H1 (cell line): ENCODE results near the gene NRBF2. TPM values are rescaled to one million over a fixed set of nuclear protein-coding genes. Genes with fewer than 3 reads are reported as not detected.

ENCODE experiments used
- CTCF ChIA-PET: fragments of 300-600 bp; sonication (Branson Sonifier 250); formaldehyde crosslinking; loops from one replicate; lab custom pipeline; 2021; ENCODE audit not compliant: partially characterized antibody; lab: Charles Lee
- POLR2A ChIA-PET: fragments of 300-600 bp; sonication (Branson Sonifier 250); formaldehyde crosslinking; loops from one replicate; lab custom pipeline; 2021; ENCODE audit warnings: inconsistent platforms; ENCODE audit not compliant: partially characterized antibody; lab: Charles Lee
- DNase-seq, 2 experiments: peaks; one replicate each; pipeline versions ENCODE4 v3.0.0 to v3.0.0-alpha.2; 2010 to 2022; ENCODE audit warnings: low spot score in 2 of 2, low read depth in 1 of 2, mixed read lengths in 1 of 2
- FAIRE-seq: peaks from 2 replicates; lab custom pipeline; 2011; peaks lifted over from hg19 to GRCh38; lab: Jason Lieb, UNC
- H2AFZ ChIP-seq: 2 replicates; pipeline ENCODE4 v1.8.1; 2012; ENCODE audit warnings: low read length, inconsistent platforms
- H2AK5ac ChIP-seq: 2 replicates; pipeline ENCODE4 v1.6.1; 2013; ENCODE audit warnings: low read depth, low read length
- H2BK120ac ChIP-seq: replicated peaks from 2 replicates; pipeline ENCODE3; 2013; ENCODE audit warnings: low read depth, low read length, inconsistent platforms
- H2BK12ac ChIP-seq: 2 replicates; pipeline ENCODE4 v1.6.1; 2013; ENCODE audit warnings: low read depth, low read length
- H2BK15ac ChIP-seq: 2 replicates; pipeline ENCODE4 v1.6.1; 2013; ENCODE audit warnings: low read length
- H2BK20ac ChIP-seq: 2 replicates; pipeline ENCODE4 v1.6.1; 2013; ENCODE audit warnings: low read length
- H2BK5ac ChIP-seq: 2 replicates; pipeline ENCODE4 v1.6.1; 2013; ENCODE audit warnings: low read depth, low read length
- H3K14ac ChIP-seq: 2 replicates; pipeline ENCODE4 v1.6.1; 2013; ENCODE audit warnings: inconsistent platforms; ENCODE audit not compliant: insufficient read length
- H3K18ac ChIP-seq: 2 replicates; pipeline ENCODE4 v1.6.1; 2013; ENCODE audit warnings: low read length; ENCODE audit errors: extremely low read depth
- H3K23ac ChIP-seq: 2 replicates; pipeline ENCODE4 v1.6.1; 2013; ENCODE audit warnings: inconsistent platforms; ENCODE audit not compliant: insufficient read length
- H3K23me2 ChIP-seq: 2 replicates; pipeline ENCODE4 v1.6.1; 2013; ENCODE audit warnings: low read depth, low read length
- H3K27ac ChIP-seq: 2 replicates; pipeline ENCODE4 v1.6.1; 2011; ENCODE audit warnings: low read depth, low read length, inconsistent platforms
- H3K27me3 ChIP-seq, 4 experiments: replicated peaks in 1 of 4; 1 replicate in 1 of 4; 2 replicates in 3 of 4; pipeline versions ENCODE4 v1.6.1 to v1.8.1; 2011 to 2013; ENCODE audit warnings: low read length in 3 of 4, mild to moderate bottlenecking in 3 of 4, inconsistent platforms in 2 of 4, mixed read lengths in 2 of 4, moderate library complexity in 1 of 4; ENCODE audit not compliant: control insufficient read depth in 3 of 4, insufficient read depth in 3 of 4; ENCODE audit errors: extremely low read depth in 1 of 4
- H3K36me3 ChIP-seq, 4 experiments: 2 replicates each; pipeline versions ENCODE4 v1.6.1 to v1.8.1; 2011 to 2013; ENCODE audit warnings: mild to moderate bottlenecking in 4 of 4, low read length in 3 of 4, moderate library complexity in 2 of 4, control low read depth in 1 of 4, inconsistent platforms in 1 of 4; ENCODE audit not compliant: insufficient read depth in 4 of 4, control insufficient read depth in 2 of 4
- H3K4ac ChIP-seq: replicated peaks from 2 replicates; pipeline ENCODE3; 2013; ENCODE audit warnings: low read length, low read depth, mixed read lengths, inconsistent platforms; ENCODE audit not compliant: insufficient read length
- H3K4me1 ChIP-seq, 4 experiments: replicated peaks in 1 of 4; 1 replicate in 1 of 4; 2 replicates in 3 of 4; pipeline versions ENCODE4 v1.6.1 to v1.8.1; 2011 to 2013; ENCODE audit warnings: low read length in 3 of 4, inconsistent platforms in 2 of 4, mixed read lengths in 1 of 4; ENCODE audit not compliant: insufficient read depth in 4 of 4, control insufficient read depth in 3 of 4
- H3K4me2 ChIP-seq, 2 experiments: 2 replicates each; pipeline versions ENCODE4 v1.6.1 to v1.8.1; 2011 to 2013; ENCODE audit warnings: low read depth in 2 of 2, low read length in 2 of 2, control low read depth in 1 of 2, inconsistent platforms in 1 of 2, mild to moderate bottlenecking in 1 of 2; ENCODE audit not compliant: insufficient read depth in 1 of 2
- H3K4me3 ChIP-seq, 4 experiments: fragments of 200-600, 300-600 bp in 1 of 4; sonication (generic), shearing (Covaris generic), sonication (Bioruptor Twin) in 1 of 4; 2 replicates each; pipeline versions ENCODE4 v1.5.1 to v1.8.1; 2011 to 2016; ENCODE audit warnings: low read length in 4 of 4, low read depth in 3 of 4, control low read depth in 2 of 4, inconsistent platforms in 2 of 4, mild to moderate bottlenecking in 2 of 4, mixed read lengths in 1 of 4, moderate library complexity in 1 of 4; ENCODE audit not compliant: insufficient read depth in 2 of 4; ENCODE audit errors: extremely low read depth in 1 of 4
- H3K56ac ChIP-seq: replicated peaks from 2 replicates; pipeline ENCODE3; 2013; ENCODE audit warnings: low read depth, mild to moderate bottlenecking, mixed read lengths, low read length, inconsistent platforms; ENCODE audit not compliant: insufficient read length
- H3K79me1 ChIP-seq: 2 replicates; pipeline ENCODE4 v1.6.1; 2013; ENCODE audit warnings: low read depth, low read length, control low read depth
- H3K79me2 ChIP-seq, 2 experiments: 2 replicates each; pipeline versions ENCODE4 v1.6.1 to v1.8.1; 2012 to 2013; ENCODE audit warnings: low read length in 2 of 2, mild to moderate bottlenecking in 2 of 2, inconsistent platforms in 1 of 2; ENCODE audit not compliant: insufficient read depth in 2 of 2, control insufficient read depth in 1 of 2
- H3K9ac ChIP-seq, 4 experiments: replicated peaks in 1 of 4; 1 replicate in 1 of 4; 2 replicates in 3 of 4; pipeline versions ENCODE4 v1.6.1 to v1.8.1; 2011 to 2013; ENCODE audit warnings: low read depth in 3 of 4, low read length in 3 of 4, control low read depth in 2 of 4, mild to moderate bottlenecking in 2 of 4, moderate library complexity in 2 of 4, inconsistent platforms in 1 of 4; ENCODE audit errors: extremely low read depth in 1 of 4
- H3K9me3 ChIP-seq, 2 experiments: 2 replicates each; pipeline versions ENCODE4 v1.6.1 to v1.8.1; 2012 to 2013; ENCODE audit warnings: mild to moderate bottlenecking in 2 of 2, moderate library complexity in 2 of 2, control low read depth in 1 of 2, inconsistent platforms in 1 of 2, low read depth in 1 of 2, low read length in 1 of 2, mixed read lengths in 1 of 2; ENCODE audit not compliant: insufficient read depth in 2 of 2
- H4K20me1 ChIP-seq, 2 experiments: replicated peaks in 1 of 2; 2 replicates each; pipeline versions ENCODE3 to v1.8.1; 2011 to 2013; ENCODE audit warnings: inconsistent platforms in 2 of 2, low read length in 2 of 2, mild to moderate bottlenecking in 1 of 2; ENCODE audit not compliant: insufficient read depth in 2 of 2, control insufficient read depth in 1 of 2
- H4K5ac ChIP-seq: 2 replicates; pipeline ENCODE4 v1.6.1; 2013; ENCODE audit warnings: low read length, low read depth, mixed read lengths, inconsistent platforms; ENCODE audit not compliant: insufficient read length
- H4K8ac ChIP-seq: 2 replicates; pipeline ENCODE4 v1.8.0; 2013; ENCODE audit warnings: mild to moderate bottlenecking, moderate library complexity, low read length, inconsistent platforms; ENCODE audit not compliant: insufficient read depth; ENCODE audit errors: extremely low read depth
- H4K91ac ChIP-seq: replicated peaks from 2 replicates; pipeline ENCODE3; 2013; ENCODE audit warnings: low read length, mixed read lengths, inconsistent platforms; ENCODE audit not compliant: insufficient read length
- BRCA1 ChIP-seq: IDR thresholded peaks from 2 replicates; pipeline ENCODE4 v1.6.1; 2012; ENCODE audit warnings: low read depth, low read length, improper control_type of control experiment
- HDAC6 ChIP-seq: IDR thresholded peaks from one replicate; pipeline ENCODE4 v1.7.1; 2012; ENCODE audit warnings: low read depth, mild to moderate bottlenecking, inconsistent platforms, low read length, moderate library complexity
- RAD21 ChIP-seq, 2 experiments: IDR thresholded peaks in 1 of 2; conservative IDR thresholded peaks in 1 of 2; 2 replicates each; pipeline ENCODE4 v1.6.1; 2011; ENCODE audit warnings: low read depth in 2 of 2, low read length in 2 of 2, improper control_type of control experiment in 1 of 2, inconsistent platforms in 1 of 2, mild to moderate bottlenecking in 1 of 2, moderate library complexity in 1 of 2
- RFX5 ChIP-seq: IDR thresholded peaks from 2 replicates; pipeline ENCODE4 v1.6.1; 2011; ENCODE audit warnings: low read depth, low read length, improper control_type of control experiment, borderline replicate concordance
- WGBS, 2 experiments: shearing (Covaris generic) in 1 of 2; methylation state at CpG; one replicate each; pipeline versions ENCODE4 v1.1.6 to v1.1.7; 2013 to 2015; ENCODE audit warnings: low lambda C conversion rate in 2 of 2, mixed read lengths in 2 of 2, inconsistent platforms in 1 of 2, low coverage in 1 of 2, missing lambda C conversion rate in 1 of 2; ENCODE audit not compliant: insufficient replicate concordance in 2 of 2, insufficient coverage in 1 of 2, insufficient read length in 1 of 2; ENCODE audit errors: extremely low coverage in 1 of 2, missing lambda C conversion rate in 1 of 2; 5-methylcytosine and 5-hydroxymethylcytosine counted together
- long read RNA-seq, 2 experiments: library from RNA in 1 of 2; library from capped mRNA in 1 of 2; stranded (forward); transcript quantifications; one replicate each; pipeline ENCODE4 v2.0.0, GENCODE V29; 2021; ENCODE audit warnings: inconsistent platforms in 1 of 2
- polyA minus RNA-seq, 3 experiments: library from RNA; depleted of rRNA, polyadenylated mRNA; stranded (reverse); fragments of >200 nt; gene quantifications; 1 replicate in 2 of 3; 2 replicates in 1 of 3; pipeline ENCODE4 v1.2.3, GENCODE V29; 2011
- polyA plus RNA-seq, 7 experiments: library from polyadenylated mRNA; depleted of rRNA in 3 of 7; stranded (reverse) in 5 of 7; unstranded in 2 of 7; fragments of >200 nt in 5 of 7; fragments of 200-250 nt in 2 of 7; gene quantifications; 1 replicate in 5 of 7; 2 replicates in 1 of 7; 4 replicates in 1 of 7; pipeline versions ENCODE4 v1.2.1 to v1.2.3, GENCODE V29; 2011 to 2013; ENCODE audit warnings: missing spikeins in 2 of 7, mixed read lengths in 2 of 7
- total RNA-seq: library from RNA; stranded (reverse); fragmentation: NEBNext Ultra II Directional; extraction: Animal tissue kit (Norgen Biotek cat#: 25700); gene quantifications from 2 replicates; pipeline ENCODE4 v1.2.1, GENCODE V29; 2021

NRBF2 gene
- total RNA-seq (29.9 and 30.0 TPM in 2 replicates), polyA plus RNA-seq (2011; rRNA removed) (6.3 and 11.0 TPM in 2 replicates), polyA minus RNA-seq (2011; rRNA and poly(A)+ RNA removed) (8.8 and 12.6 TPM in 2 replicates)
- 13.3 TPM for polyA plus RNA-seq (2011; cell fraction: cytosol; rRNA removed)
- polyA plus RNA-seq (2011; cell fraction: nucleus; rRNA removed), result 6.4 TPM
- 18.2 to 24.5 TPM (median 20.8 TPM) in 4 replicates for polyA plus RNA-seq (2012, experiment 1 of 2)
- polyA plus RNA-seq (2012, experiment 2 of 2), result 5.7 TPM
- 33.3 TPM for polyA plus RNA-seq (2013, experiment 1 of 2)
- 32.9 TPM for polyA plus RNA-seq (2013, experiment 2 of 2)
- polyA minus RNA-seq (2011; cell fraction: cytosol; rRNA and poly(A)+ RNA removed), result 11.6 TPM
- 13.5 TPM for polyA minus RNA-seq (2011; cell fraction: nucleus; rRNA and poly(A)+ RNA removed)
- long read RNA-seq, experiment 1, transcript NRBF2-201 (4 exons, 1,853 nt), result major isoform, 13 of 34 reads
- long read RNA-seq, experiment 1, partial matches to known transcripts, result 19 of 34 reads
- long read RNA-seq, experiment 1, other reads (novel, unspliced or antisense), result 2 of 34 reads
- long read RNA-seq, experiment 2, transcript NRBF2-201 (4 exons, 1,853 nt), result major isoform, 35 of 37 reads
- long read RNA-seq, experiment 2, partial matches to known transcripts, result 0 of 37 reads
- long read RNA-seq, experiment 2, other reads (novel, unspliced or antisense), result 1 of 37 reads

- Histone ChIP-seq H3K4me1 (no peaks in the 10 kb centered on the region; a peak in 1 of 7 replicates), H2BK12ac (peak within 1 kb of the TSS; percentile 75; the same call in 1 of the 2 replicates), H2BK20ac (no peak within 1 kb of the TSS), H3K79me1 (no peaks in the 10 kb centered on the region), H3K4me3 (peak within 1 kb of the TSS; percentile 68 to 92 (median 76)), H3K9me3 (peaks cover 0 to 4% of the 10 kb centered on the region in 2 experiments; a peak in 1 of 4 replicates), H4K91ac (peak within 1 kb of the TSS; percentile 62), H2AFZ (peak within 1 kb of the TSS; percentile 30), H3K23ac (no peak within 1 kb of the TSS), H3K14ac (no peak within 1 kb of the TSS), H3K27me3 (no peaks in the 10 kb centered on the region), H3K36me3 (no peaks in the 10 kb centered on the region), H3K4ac (no peak within 1 kb of the TSS), H4K8ac (peak within 1 kb of the TSS; percentile 19; the same call in 1 of the 2 replicates), H4K5ac (peak within 1 kb of the TSS; percentile 49), H3K9ac (peak within 1 kb of the TSS; percentile 73 to 90 (median 80)), H2BK5ac (peak within 1 kb of the TSS; percentile 93; the same call in 1 of the 2 replicates), H3K56ac (peak within 1 kb of the TSS; percentile 63), H2BK120ac (no peak within 1 kb of the TSS), H3K27ac (peak within 1 kb of the TSS; percentile 64; the same call in 1 of the 2 replicates), H2AK5ac (no peak within 1 kb of the TSS), H3K4me2 (peak within 1 kb of the TSS; percentile 56 to 83), H2BK15ac (0 out of 2 replicates have a peak within 1 kb of the TSS, but pooled peaks have one; percentile 16), H3K79me2 (peaks cover 16 to 47% of the 10 kb centered on the region in 2 experiments), H3K23me2 (peaks cover 6% of the 10 kb centered on the region; the same call in 1 of the 2 replicates), H4K20me1 (peaks cover 0 to 3% of the 10 kb centered on the region in 2 experiments), H3K18ac (peak within 1 kb of the TSS; percentile 79; the same call in 1 of the 2 replicates)
- FAIRE-seq, result peak; percentile 81
- CTCF ChIA-PET, result interaction anchor here (0.5 to 1.8 kb wide), 13 partner anchors 9 to 523 kb away, joined by 3 to 9 read pairs (median 4); no protein-coding TSS in a partner anchor
- 2% methylated on average over 55 of the region's 55 CpGs; no CpG with 5 or more reads in 1 of the 2 experiments for WGBS, 2 experiments
- POLR2A ChIA-PET, result interaction anchor here (0.7 to 3.2 kb wide), 7 partner anchors 12 to 329 kb away, joined by 3 to 19 read pairs (median 4); partner anchors contain the start of gene ADO
- peak; percentile 94 to 97 for DNase-seq
- TF ChIP-seq RFX5 (no peak), RAD21 (IDR thresholded peaks at IDR 0.05 in 1 of 2, conservative IDR thresholded peaks at IDR 0.05 in 1 of 2; ENCODE audit: low read depth in 2 of 2, low read length in 2 of 2) (no peak), HDAC6 (no peak), BRCA1 (peak; percentile 90)
Observed at GRCh38 chr10:63133056-63133820, at the start of gene NRBF2. NRBF2 (plus strand) TSS chr10:63133328; CDS start chr10:63133471, 143 bp downstream.
